NCI-H748 treated with DMSO at 0.1 percent for 48 hours (cell line): ENCODE data around the gene CANT1.
"Not testable (repeated sequence)": the region's sequence is repeated elsewhere in the genome, so short reads cannot be mapped to it uniquely, and the experiment has no call there.

ENCODE experiments used
- DNase-seq: peaks from one replicate; lab custom pipeline; 2025; lab: John Stamatoyannopoulos, UW

CANT1 gene

DNA sequence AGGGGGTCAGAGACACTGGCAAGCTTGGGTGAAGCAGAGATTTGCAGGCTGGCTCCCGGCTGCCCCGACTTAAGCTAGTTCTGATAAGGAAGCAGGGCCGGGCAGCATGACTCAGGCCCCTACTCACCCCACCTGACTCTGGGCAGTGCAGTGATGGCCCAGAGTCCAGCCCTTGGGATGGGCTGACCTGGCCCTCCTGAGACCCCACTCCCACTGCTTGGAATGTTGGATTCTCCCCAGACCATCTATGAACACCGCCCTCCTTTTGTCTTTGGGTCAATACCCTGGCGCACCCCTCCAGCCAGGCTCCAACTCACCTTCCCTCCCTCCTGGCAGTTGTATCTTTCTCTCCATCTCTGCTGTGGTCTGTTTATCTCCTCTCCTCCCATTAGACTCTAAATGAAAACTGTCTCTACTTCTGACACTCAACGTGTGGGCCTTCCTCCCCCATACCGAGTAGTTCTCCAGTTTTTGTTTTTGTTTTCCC lies 50.9 kb downstream of the CANT1 start:
- no peak for DNase-seq

DNA sequence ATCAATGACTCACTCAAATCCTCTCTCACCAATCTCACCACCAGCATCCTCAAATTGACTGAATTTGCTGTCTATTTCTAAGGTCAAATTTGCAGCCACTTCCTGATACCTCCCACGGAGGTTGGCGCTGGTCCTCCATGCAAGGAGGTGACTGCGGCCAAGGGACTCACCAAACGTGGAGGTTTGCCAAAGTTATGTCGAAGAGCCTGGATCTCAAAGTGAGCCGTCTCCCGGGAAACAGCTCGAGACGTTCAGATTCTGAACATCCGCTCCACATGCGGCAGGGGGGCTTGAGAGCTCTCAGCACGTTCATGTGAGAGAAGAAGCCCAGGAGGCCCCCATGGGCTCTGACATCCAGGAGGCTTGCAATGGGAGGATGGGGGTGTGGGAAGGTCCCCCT lies 52.4 kb downstream of the CANT1 start:
- no peak for DNase-seq

DNA sequence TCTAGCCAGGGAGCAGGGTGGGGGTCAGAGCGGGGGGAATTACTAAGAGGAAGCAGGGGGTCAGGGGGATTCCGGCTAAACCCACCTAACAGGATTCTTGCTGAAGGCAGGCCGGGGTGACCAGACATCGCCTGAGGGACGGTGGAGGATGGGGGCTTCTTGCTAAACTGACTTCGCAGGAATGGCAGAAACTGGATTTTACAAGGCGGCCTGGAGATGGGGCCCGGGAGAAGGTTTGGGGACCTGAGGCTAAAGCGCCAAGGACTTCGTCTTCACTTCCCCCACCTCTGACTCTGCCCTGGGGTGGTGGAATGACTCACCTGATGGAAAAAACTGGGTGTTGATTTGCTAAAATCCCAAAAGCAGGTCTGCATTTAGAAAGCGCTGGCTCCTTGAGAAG lies 53.3 kb downstream of the CANT1 start:
- no peak for DNase-seq

DNA sequence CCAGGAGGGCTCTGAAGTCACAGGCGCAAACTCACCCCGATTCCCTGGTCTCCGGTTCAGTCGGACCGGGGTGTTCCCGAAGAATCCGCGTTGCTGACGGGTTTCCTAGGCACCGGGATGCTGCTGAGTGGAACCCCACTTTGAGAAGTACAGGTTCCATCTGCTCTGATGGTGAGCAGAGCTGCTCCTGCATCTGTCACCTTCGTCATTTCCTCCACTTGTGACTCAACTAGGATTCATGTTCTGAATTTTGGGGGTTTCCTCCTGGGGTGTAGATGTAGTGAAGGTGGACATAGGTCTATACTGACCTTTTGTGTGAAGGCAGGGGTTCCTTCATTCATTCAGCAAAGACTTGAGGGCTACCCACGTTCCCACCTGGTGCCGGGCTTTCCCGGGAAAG lies 54.9 kb downstream of the CANT1 start:
- DNase-seq, result no peak

DNA sequence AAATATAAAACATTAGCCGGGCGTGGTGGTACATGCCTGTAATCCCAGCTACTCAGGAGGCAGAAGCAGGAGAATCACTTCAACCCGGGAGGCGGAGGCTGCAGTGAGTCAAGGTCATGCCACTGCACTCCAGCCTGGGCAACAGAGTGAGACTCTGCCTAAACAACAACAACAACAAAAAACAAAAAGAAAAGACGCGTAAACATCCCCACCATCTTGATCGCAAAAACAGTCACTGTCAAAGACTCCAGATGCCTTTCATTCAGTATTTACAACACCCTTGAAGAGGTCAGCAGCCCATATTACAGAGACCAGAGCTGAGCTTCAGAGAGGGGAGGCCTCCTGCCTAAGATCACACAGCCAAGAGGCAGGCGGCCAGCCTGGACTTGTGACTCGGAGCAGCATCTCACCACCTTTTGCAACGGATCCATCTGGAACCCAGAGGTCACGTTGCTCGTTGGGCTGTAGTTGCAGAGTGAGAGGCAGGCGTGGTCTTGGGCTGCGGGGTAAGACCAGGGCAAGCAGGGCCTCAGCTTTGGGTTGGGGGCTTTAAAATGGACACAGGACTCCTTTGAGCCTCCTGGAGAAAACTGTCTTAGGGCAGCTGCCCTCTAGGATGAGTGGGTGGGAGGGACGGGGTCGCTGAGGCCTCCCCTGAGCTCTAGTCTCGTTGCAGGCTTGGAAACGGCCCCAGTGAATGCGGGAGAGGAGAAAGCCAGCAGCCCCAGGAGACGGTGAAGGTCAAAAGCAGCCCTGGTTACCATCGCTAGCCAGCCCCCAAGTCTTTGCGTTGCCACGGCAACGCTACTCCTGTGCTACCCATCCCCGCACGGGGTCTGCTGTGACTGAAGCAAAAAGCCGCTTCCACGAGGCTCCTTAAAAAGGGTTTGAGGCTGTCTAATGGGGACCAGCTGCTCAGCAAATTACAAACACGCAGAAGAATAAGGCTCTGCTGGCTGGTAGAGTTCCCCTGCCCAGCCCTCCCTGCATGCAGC lies 55.9 kb downstream of the CANT1 start:
- DNase-seq, result no peak

DNA sequence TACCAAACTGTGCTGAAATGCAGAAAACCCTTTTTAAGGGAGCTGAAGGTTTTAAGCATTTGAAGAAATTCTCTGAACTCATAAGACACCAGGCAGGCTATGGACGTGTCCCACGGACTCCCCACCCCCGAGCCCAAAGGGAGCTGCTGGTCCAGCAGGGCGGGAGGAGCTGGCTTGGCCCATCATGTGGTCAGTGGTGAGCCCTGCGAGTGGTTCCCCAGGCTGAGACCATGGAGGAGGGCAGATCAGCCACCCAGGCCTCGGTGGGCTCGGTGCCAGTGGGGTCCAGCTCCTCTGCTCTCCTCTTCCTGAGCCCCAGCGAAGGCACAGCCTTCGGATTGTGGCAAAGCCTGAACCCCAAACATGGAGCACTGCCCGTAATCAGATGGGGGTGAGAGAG lies 56.9 kb downstream of the CANT1 start:
- DNase-seq, result no peak

DNA sequence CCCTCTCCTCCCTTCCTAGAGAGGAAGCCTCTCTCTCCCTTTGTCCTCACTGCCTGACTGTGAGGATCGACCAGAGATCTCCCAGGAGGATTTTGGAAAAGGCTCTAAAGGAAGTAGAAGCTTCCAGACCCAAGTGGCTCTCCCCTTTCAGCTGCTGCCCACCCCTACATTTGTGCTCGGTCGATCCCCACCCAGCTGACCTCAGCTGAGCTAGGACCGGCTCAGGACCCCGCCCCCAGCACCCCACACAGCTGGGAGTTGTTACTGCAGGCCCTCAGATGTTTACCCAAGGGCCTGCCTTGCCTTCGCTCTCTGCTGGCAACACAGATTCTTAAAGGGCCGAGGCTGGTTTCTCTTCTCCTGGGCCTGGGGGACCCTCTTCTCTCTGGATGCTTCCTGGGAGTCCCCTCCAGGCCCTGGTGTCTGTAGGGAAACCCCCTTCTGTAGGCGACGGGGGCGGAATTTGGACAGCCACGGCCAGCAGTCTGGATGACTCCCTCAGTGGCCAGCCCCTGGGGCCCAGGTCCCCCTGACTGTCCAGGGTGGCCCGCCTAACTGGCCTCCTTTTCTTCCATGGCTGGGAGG lies 57.5 kb downstream of the CANT1 start:
- DNase-seq, result no peak

DNA sequence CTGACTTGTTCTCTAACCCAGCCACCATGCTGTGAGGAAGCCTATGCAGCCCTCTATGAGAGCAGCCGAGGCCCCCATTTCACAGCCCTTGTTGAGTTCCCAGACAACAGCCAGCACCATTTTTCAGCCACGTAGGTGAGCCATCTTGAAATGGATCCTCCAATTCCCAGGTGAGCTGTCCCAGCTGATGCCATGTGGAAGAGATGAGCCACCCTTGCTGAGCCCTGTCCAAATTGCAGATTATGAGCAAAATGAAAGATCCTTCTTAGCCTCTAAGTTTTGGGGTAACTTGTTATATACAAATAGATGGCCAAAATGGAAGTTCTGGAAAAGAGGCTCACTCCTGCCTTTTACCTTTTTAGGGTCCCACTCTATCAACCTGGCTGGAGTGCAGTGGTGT lies 58.7 kb downstream of the CANT1 start:
- no peak for DNase-seq

DNA sequence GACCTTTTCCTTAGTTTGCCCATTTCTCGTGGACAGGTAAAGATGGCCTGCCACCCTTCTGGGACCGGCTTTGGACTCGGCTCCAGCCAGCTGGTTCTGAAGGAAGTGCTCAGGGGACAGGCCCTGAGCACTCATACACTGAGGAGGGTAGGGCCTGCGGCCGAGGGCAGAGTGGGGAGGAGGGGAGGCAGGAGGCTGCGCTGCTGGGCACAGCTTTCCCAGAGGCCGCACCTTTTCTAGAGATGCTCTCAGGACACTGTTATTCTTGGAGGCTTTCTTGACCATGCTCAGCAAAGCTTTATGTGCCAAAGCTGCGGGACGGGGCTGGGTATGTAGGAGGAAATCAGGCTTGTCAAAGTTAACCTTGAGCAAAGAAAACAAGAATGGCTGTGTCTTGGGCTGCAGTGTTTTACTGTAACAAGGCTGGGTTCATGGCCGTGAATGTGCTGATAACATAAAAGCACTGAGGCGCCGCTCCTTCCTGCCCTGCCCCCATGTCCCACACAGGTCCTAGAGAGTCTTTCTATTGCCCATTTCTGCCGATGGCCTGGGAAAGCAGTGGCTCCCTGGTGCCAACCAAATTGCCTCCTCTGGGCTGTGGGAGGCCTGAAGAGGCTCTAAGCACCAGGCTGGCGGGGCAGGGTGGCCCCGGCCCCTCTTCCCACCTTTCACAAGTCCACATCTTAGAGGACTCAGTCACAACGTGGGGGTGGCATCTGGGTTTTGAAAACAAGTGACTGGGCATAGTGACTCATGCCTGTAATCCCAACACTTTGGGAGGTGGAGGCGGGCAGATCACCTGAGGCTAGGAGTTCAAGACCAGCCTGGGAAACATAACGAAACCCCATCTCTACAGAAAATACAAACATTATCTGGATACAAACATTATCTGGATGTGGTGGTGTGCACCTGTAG lies 62.1 kb downstream of the CANT1 start:
- DNase-seq, result no peak

DNA sequence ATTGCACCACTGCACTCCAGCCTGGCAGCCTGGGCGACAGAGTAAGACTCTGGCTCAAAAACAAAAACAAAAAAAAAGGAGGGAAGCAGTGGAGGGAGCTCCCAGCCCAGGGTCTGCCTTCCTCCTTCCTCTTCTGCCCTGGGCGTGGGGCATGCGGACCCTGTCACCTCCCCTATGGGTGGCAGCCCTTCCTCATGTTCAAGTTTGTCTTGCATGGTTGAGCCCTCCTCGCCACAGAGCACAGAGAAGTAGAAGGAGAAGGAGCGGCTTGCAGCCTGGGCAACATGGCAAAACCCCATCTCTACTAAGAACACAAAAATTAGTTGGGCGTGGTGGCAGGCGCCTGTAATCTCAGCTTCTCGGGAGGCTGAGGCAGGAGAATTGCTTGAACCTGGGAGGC lies 62.9 kb downstream of the CANT1 start:
- DNase-seq, result no peak

DNA sequence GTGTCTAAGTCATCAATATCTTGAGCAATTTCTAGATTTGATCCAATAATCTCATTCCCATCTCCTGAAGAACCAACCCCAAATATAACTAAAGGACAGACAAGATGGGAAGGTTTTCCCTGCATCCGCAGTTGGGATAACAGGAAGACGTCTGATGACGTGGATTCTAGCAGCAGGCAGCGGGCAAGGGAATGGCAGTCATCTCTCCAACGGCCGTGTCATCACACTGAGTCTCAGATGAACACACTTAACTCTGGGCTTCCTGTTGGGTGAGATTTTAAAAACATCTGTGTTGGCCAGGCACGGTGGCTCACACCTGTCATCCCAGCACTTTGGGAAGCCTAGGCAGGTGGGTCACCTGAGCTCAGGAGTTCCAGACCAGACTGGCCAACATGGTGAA lies 63.4 kb downstream of the CANT1 start:
- DNase-seq, result no peak

DNA sequence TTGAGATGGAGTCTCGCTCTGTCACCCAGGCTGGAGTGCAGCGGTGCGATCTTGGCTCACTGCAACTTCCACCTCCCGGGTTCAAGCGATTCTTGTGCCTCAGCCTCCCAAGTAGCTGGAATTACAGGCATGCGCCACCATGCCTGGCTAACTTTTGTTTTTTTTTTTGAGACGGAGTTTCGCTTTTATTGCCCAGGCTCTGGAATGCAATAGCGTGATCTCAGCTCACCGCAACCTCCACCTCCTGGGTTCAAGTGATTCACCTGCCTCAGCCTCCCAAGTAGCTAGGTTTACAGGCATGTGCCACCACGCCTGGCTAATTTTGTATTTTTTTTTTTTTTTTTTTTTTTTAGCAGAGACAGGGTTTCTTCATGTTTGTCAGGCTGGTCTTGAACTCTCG lies 64.1 kb downstream of the CANT1 start:
- DNase-seq, result not testable (repeated sequence)

DNA sequence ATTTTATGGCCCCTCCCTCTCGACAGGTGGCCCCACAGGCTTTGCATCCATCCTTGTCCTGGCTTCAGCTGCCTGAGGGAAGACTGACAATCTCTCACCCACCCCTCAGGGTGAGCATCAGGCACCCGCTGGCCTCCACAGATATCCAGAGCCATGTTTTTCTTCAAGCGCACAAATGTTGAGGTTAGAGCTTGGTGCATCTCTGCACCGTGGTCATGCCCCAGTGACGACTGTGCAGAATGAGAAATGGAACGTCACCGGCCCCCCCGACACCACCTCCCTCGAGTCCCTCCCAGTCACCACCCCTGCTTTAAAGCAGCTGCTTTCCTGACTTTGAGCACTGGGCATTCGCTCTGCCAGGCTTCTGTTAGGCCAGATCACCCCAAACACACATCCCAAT lies 64.6 kb downstream of the CANT1 start:
- no peak for DNase-seq

DNA sequence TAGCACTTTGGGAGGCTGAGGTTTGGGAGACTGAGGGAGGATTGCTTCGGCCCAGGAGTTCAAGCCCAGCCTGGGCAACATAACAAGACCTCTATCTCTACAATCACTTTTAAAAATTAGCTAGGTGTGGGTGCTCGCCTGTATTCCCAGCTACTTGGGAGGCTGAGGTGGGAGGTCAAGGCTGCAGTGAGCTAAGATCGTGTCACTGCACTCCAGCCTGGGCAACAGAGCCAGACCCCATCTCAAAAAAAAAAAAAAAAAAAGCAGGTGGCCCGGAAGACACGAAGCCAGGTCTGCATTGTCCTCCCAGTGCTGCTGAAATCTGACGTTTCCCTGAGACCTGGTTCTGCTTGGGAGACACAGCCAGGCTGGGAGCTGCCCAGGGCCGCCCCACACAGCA lies 65.5 kb downstream of the CANT1 start:
- DNase-seq, result no peak
